ENCODE data around the gene MRPL49.
"Not testable (repeated sequence)": the region's sequence is repeated elsewhere in the genome, so short reads cannot be mapped to it uniquely, and the experiment has no call there.

MRPL49 gene

DNA sequence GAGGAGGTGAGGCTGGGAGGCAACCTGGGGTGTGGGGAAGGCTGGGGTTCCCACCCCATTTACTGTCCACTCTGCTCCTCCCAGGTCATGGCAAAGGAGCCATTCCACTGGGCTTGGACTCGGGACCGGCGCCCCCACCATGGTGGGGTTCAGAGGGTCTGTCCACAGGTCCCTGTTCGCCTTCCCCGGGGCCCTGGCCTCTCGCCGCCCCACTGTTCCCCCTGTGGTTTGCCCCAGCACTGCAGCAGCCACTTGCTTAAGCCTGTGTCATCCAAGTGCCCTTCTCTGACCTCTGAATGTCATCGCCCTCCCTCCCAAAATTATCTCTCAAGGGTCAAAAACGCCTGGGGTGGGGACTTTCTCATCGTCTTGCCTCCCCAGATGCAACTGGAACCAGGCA lies 50.5 kb downstream of the MRPL49 start:
- no peak for DNase-seq

DNA sequence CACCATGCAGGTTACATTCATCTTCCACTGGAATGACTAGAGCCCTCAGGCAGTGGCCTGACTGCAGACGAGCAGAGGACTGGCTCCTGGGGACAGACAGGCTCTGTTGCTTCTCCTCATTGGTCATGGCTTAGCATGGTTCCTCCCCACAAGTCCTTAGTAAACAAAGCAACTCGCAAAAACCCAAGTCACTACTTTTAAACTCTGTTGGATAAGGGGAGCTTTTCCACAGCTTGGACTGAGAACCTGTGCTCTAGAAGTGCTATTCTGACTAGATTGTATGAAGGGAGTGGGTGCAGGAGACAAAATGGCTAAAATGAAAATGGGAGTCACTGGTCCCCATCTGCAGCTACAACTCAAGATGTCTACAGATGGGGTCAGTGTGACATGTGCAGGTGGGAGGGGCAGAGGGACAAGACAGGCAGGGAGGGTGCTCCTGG lies 52.5 kb downstream of the MRPL49 start:
- DNase-seq, result not testable (repeated sequence)

Data from SHP77 treated with DMSO at 0.1 percent for 48 hours (cell line).